Measurements from ENCODE around the gene SH2D3A.

Gene SH2D3A

GRCh38 chr19:6738787-6739389 lies 28.3 kb downstream of the SH2D3A start:
- ATAC-seq = no peak
- Mint-ChIP-seq H3K4me3 (peak overlapping the region; percentile 92), H3K27ac (peak overlapping the region; percentile 91), H3K27me3 (no peaks in the 10 kb centered on the region), H3K36me3 (peaks cover 30% of the 10 kb centered on the region), H3K4me1 (peaks cover 49% of the 10 kb centered on the region), H3K9me3 (no peaks in the 10 kb centered on the region)

DNA sequence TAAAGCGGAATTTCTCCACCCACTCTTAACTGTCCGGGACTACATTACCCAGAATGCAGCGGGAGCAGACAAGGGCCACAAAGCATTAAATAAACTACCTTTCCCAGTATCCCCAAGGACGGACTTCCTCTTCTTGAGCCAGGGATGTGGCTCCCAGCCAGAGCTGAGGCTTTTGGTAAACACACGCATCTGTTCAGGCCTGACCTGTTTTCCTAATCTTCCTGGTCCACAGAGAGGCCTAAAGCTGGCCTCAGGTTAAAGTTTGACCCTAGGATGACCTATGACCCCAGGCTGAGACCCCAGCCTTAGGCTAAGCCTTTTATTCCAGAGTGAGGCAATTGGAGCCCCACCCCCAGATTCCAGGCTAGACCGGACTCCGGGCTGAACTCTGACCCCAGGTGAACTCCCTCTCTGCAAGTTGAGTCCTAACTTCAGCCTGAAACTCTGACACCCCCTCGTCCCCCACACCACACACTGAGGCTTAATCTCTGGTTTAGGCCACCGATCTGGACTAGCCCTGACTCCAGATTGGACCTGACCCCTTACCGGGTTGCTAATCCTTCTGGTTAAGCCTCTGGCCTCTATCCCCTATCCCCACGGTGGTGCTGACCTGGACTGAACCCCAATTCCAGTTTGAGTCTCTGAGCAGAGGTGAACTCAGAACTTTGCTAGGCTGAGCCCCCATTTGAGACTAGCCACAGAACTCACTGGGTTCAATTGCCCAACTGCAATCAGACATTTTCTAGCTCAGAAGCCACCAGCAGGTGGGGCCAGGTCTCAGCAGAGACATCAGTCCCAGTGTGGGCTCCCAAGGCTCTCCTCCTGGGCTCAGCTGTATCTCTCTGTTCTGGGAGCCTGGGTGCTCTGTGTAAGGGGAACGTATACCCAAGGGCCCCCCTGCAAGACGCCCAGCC lies 29.1 kb downstream of the SH2D3A start:
- H3K27ac Mint-ChIP-seq = peak overlapping the region; percentile 91
- no peaks in the 10 kb centered on the region for H3K27me3 Mint-ChIP-seq

GRCh38 chr19:6737284-6737872 lies 29.9 kb downstream of the SH2D3A start, which contains the start of gene GPR108:
TSS of gene GPR108 (minus strand) at chr19:6737580. CDS start at chr19:6737576, 4 bp downstream.
- peak; percentile 88 for ATAC-seq
- no peaks in the 10 kb centered on the region for H3K27me3 Mint-ChIP-seq
- no peaks in the 10 kb centered on the region for H3K9me3 Mint-ChIP-seq
- H3K4me3 Mint-ChIP-seq = peak within 1 kb of the TSS; percentile 92
- H3K27ac Mint-ChIP-seq = peak within 1 kb of the TSS; percentile 91
- H3K4me1 Mint-ChIP-seq = peaks cover 52% of the 10 kb centered on the region
- H3K36me3 Mint-ChIP-seq = peaks cover 30% of the 10 kb centered on the region

More for the DNA sequence above, 29.1 kb downstream of the SH2D3A start:
- peaks cover 30% of the 10 kb centered on the region for H3K36me3 Mint-ChIP-seq
- H3K4me3 Mint-ChIP-seq = peak overlapping the region; percentile 92
- H3K9me3 Mint-ChIP-seq = no peaks in the 10 kb centered on the region
- peak; percentile 47 for ATAC-seq
- peaks cover 47% of the 10 kb centered on the region for H3K4me1 Mint-ChIP-seq

GRCh38 chr19:6736917-6737283 lies 30.3 kb downstream of the SH2D3A start:
- Mint-ChIP-seq H3K9me3 (no peaks in the 10 kb centered on the region), H3K27ac (peak overlapping the region; percentile 91), H3K27me3 (no peaks in the 10 kb centered on the region), H3K36me3 (peaks cover 34% of the 10 kb centered on the region), H3K4me1 (peaks cover 53% of the 10 kb centered on the region), H3K4me3 (peak overlapping the region; percentile 92)
- ATAC-seq = no peak

- ATAC-seq = peak; percentile 19
- Mint-ChIP-seq H3K27ac (peak overlapping the region; percentile 91), H3K4me1 (peaks cover 52% of the 10 kb centered on the region), H3K27me3 (no peaks in the 10 kb centered on the region), H3K9me3 (no peaks in the 10 kb centered on the region), H3K36me3 (peaks cover 39% of the 10 kb centered on the region), H3K4me3 (peak overlapping the region; percentile 92)
Observed at GRCh38 chr19:6736169-6736916, 30.9 kb downstream of the SH2D3A start.

GRCh38 chr19:6735181-6735911 lies 31.9 kb downstream of the SH2D3A start:
- Mint-ChIP-seq H3K27me3 (no peaks in the 10 kb centered on the region), H3K36me3 (peaks cover 41% of the 10 kb centered on the region), H3K9me3 (no peaks in the 10 kb centered on the region), H3K4me1 (peaks cover 47% of the 10 kb centered on the region), H3K4me3 (peak overlapping the region; percentile 92), H3K27ac (peak overlapping the region; percentile 91)
- no peak for ATAC-seq

- H3K36me3 Mint-ChIP-seq = peaks cover 48% of the 10 kb centered on the region
- H3K27me3 Mint-ChIP-seq = no peaks in the 10 kb centered on the region
- no peak overlapping the region for H3K4me3 Mint-ChIP-seq
- no peak for ATAC-seq
- no peak overlapping the region for H3K27ac Mint-ChIP-seq
- H3K4me1 Mint-ChIP-seq = peaks cover 50% of the 10 kb centered on the region
- no peaks in the 10 kb centered on the region for H3K9me3 Mint-ChIP-seq
Observed at GRCh38 chr19:6734096-6734696, 33.0 kb downstream of the SH2D3A start.

DNA sequence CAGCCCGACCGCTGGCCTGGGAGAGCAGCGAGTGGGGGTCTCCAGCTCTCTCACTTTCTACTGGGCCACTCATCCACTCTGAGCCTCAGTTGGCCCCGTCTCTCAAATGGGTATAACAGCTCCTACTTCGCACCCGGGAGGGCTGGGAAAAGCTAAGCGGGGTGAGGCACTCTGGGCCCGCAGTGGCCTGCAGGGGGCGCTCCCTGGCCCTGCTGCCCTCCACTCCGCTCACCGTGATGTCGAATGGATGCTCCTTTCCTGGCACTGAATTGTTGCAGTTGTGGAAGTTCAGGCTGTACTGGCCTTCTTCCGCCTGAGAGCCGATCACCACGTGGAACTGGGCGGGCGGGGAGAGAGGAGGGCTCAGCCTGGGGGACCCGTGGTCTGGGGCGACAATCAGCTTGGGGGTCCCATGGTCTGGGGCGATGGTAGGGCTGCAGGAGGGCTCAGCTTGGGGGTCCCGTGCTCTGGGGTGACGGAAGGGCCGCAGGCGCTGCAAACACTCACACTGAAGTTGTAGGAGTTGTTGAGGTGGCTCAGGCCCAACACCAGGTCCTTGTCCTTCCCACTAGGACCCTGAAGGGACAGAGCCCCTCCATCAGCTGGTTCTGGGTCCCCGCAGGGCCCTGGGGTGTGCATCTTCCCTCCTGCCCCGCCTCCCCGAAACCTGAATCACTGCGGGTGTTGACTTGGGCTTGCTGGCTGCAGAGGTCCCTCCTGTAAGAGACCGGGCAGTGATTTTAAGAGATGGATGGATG lies 33.7 kb downstream of the SH2D3A start:
- H3K36me3 Mint-ChIP-seq = peaks cover 48% of the 10 kb centered on the region
- no peak overlapping the region for H3K4me3 Mint-ChIP-seq
- no peaks in the 10 kb centered on the region for H3K27me3 Mint-ChIP-seq
- ATAC-seq = no peak
- peaks cover 50% of the 10 kb centered on the region for H3K4me1 Mint-ChIP-seq
- H3K27ac Mint-ChIP-seq = no peak overlapping the region
- H3K9me3 Mint-ChIP-seq = no peaks in the 10 kb centered on the region

GRCh38 chr19:6732803-6733337 lies 34.4 kb downstream of the SH2D3A start:
- no peak overlapping the region for H3K4me3 Mint-ChIP-seq
- no peak for ATAC-seq
- H3K36me3 Mint-ChIP-seq = peaks cover 48% of the 10 kb centered on the region
- no peaks in the 10 kb centered on the region for H3K27me3 Mint-ChIP-seq
- H3K4me1 Mint-ChIP-seq = peaks cover 50% of the 10 kb centered on the region
- no peaks in the 10 kb centered on the region for H3K9me3 Mint-ChIP-seq
- no peak overlapping the region for H3K27ac Mint-ChIP-seq

DNA sequence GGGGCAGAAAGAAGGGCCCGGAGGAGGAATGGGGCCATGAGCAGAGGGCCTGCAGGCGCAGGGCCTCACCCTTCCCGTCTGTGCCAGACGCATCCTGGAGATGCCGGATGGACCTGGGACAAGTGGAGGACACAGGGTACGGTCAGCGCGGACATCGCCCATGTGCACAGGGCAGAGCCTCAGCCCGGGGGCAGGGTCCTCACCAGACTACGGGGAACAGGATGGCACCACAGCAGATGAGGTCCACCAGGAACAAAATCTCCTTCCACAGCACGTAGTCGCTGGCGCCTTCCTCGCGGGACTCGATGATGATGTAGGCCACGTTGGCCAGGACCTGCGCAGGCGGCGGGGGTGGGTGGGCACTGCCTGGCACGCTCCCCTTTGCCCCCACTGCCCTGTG lies 35.4 kb downstream of the SH2D3A start:
- Mint-ChIP-seq H3K27ac (no peak overlapping the region), H3K36me3 (peaks cover 48% of the 10 kb centered on the region), H3K4me3 (no peak overlapping the region), H3K9me3 (no peaks in the 10 kb centered on the region), H3K4me1 (peaks cover 55% of the 10 kb centered on the region), H3K27me3 (no peaks in the 10 kb centered on the region)
- no peak for ATAC-seq

- Mint-ChIP-seq H3K4me3 (no peak overlapping the region), H3K27ac (no peak overlapping the region), H3K27me3 (no peaks in the 10 kb centered on the region), H3K36me3 (peaks cover 45% of the 10 kb centered on the region), H3K9me3 (no peaks in the 10 kb centered on the region), H3K4me1 (peaks cover 51% of the 10 kb centered on the region)
- no peak for ATAC-seq
Observed at GRCh38 chr19:6730941-6731670, 36.1 kb downstream of the SH2D3A start.

DNA sequence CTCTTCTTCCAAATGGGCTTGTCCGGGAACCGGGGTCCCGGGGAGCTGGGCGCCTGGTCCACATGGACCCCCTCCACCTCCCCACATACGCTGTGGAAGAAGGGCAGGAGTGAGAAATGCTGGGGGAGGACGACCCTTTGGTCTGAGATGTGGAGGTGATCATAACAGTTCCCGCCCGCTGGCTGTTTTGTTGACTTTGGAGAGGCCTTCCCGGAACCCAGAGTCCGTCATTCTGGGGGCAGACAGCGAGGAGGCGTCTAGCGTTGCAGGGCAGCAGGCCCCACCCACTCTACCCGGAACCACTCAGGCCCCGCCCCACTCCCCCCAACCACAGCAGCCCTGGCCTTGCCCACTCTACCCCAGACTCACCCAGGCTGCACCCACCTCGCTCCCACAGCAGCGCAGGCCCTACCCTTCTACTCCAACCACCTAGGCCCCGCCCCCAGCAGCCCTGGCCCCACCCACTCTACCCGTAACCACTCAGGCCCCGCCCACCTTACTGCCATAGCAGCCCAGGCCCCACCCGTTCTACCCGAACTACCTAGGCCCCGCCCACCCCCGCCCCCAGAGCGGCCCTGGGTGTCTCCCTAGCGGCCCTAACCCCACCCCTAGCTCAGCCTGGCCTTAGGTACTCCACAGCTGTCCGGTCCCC lies 37.0 kb downstream of the SH2D3A start:
- Mint-ChIP-seq H3K36me3 (peaks cover 43% of the 10 kb centered on the region), H3K27me3 (no peaks in the 10 kb centered on the region)

More for the DNA sequence above, 37.0 kb downstream of the SH2D3A start:
- peaks cover 51% of the 10 kb centered on the region for H3K4me1 Mint-ChIP-seq
- H3K4me3 Mint-ChIP-seq = no peak overlapping the region
- ATAC-seq = peak; percentile 24
- H3K9me3 Mint-ChIP-seq = no peaks in the 10 kb centered on the region
- H3K27ac Mint-ChIP-seq = peak overlapping the region; percentile 79

All from stimulated activated memory B cell treated with anti-CD40 and anti-IgM and Interleukin-4, amounts not matched to agents 10 μg/mL and 1 μg/mL and 100 μg/mL, for 72 hours (primary cell).